GM23248 (cell line): ENCODE results near the gene VASN. TPM values are rescaled to one million over a fixed set of nuclear protein-coding genes. Genes with fewer than 3 reads are reported as not detected.
"Not testable (repeated sequence)": the region's sequence is repeated elsewhere in the genome, so short reads cannot be mapped to it uniquely, and the experiment has no call there.

Experiments
- DNase-seq: peaks from one replicate; pipeline ENCODE4 v3.0.0-alpha.2; 2015
- H2AFZ ChIP-seq: fragments of 200-600 bp; sonication (generic); 2 replicates; pipeline ENCODE4 v1.6.1; 2016; ENCODE audit warnings: antibody characterized with exemption
- H3F3A ChIP-seq: fragments of 200-600 bp; sonication (generic); 2 replicates; pipeline ENCODE4 v1.6.1; 2016; ENCODE audit warnings: mild to moderate bottlenecking, antibody characterized with exemption, mixed run types; ENCODE audit not compliant: insufficient read depth
- H3K27ac ChIP-seq: fragments of 200-600 bp; sonication (generic); 2 replicates; pipeline ENCODE4 v1.5.1; 2016; ENCODE audit warnings: mild to moderate bottlenecking
- H3K27me3 ChIP-seq: fragments of 200-600 bp; sonication (generic); replicated peaks from 2 replicates; pipeline ENCODE4 v1.6.1; 2016; ENCODE audit warnings: mild to moderate bottlenecking; ENCODE audit not compliant: insufficient read depth
- H3K36me3 ChIP-seq: fragments of 200-600 bp; sonication (generic); 2 replicates; pipeline ENCODE4 v1.6.1; 2016; ENCODE audit warnings: low read depth, mild to moderate bottlenecking
- H3K4me1 ChIP-seq: fragments of 200-600 bp; sonication (generic); 2 replicates; pipeline ENCODE4 v1.6.1; 2016; ENCODE audit warnings: mild to moderate bottlenecking; ENCODE audit not compliant: insufficient read depth
- H3K4me2 ChIP-seq: fragments of 200-600 bp; sonication (generic); one replicate; pipeline ENCODE4 v1.6.1; 2016; ENCODE audit warnings: mild to moderate bottlenecking; ENCODE audit not compliant: unreplicated experiment
- H3K4me3 ChIP-seq: fragments of 200-600 bp; sonication (generic); 2 replicates; pipeline ENCODE4 v1.5.1; 2016; ENCODE audit warnings: mild to moderate bottlenecking
- H3K79me2 ChIP-seq: fragments of 200-600 bp; sonication (generic); 2 replicates; pipeline ENCODE4 v1.6.1; 2016; ENCODE audit warnings: mild to moderate bottlenecking; ENCODE audit not compliant: insufficient read depth
- H3K9ac ChIP-seq: fragments of 200-600 bp; sonication (generic); 2 replicates; pipeline ENCODE4 v1.6.1; 2016; ENCODE audit warnings: mild to moderate bottlenecking
- H3K9me2 ChIP-seq: fragments of 200-600 bp; sonication (generic); 2 replicates; pipeline ENCODE4 v1.6.1; 2016; ENCODE audit warnings: mixed run types, mild to moderate bottlenecking, moderate library complexity; ENCODE audit not compliant: insufficient read depth
- H3K9me3 ChIP-seq: fragments of 200-600 bp; sonication (generic); one replicate; pipeline ENCODE4 v1.6.1; 2017; ENCODE audit warnings: low read depth
- H4K20me1 ChIP-seq: fragments of 200-600 bp; sonication (generic); 2 replicates; pipeline ENCODE4 v1.6.0; 2016; ENCODE audit not compliant: insufficient read depth
- EZH2 ChIP-seq: fragments of 200-600 bp; sonication (generic); IDR thresholded peaks from 2 replicates; pipeline ENCODE4 v1.6.1; 2018; ENCODE audit warnings: antibody characterized with exemption, mild to moderate bottlenecking; ENCODE audit not compliant: insufficient read depth, poor library complexity, severe bottlenecking
- EZH2phosphoT487 ChIP-seq: fragments of 200-600 bp; sonication (generic); IDR thresholded peaks from 2 replicates; pipeline ENCODE4 v1.6.1; 2018; ENCODE audit warnings: antibody characterized with exemption, moderate library complexity, mild to moderate bottlenecking, low read depth; ENCODE audit not compliant: insufficient read depth
- WGBS, 2 experiments: methylation state at CpG; one replicate each; pipeline ENCODE4 v1.1.6; 2015 to 2017; ENCODE audit warnings: low lambda C conversion rate in 2 of 2, low coverage in 1 of 2; ENCODE audit errors: missing lambda C conversion rate in 2 of 2; 5-methylcytosine and 5-hydroxymethylcytosine counted together
- in situ Hi-C: fragments of 300-500 bp; cut with MboI; formaldehyde crosslinking; loops from 2 replicates; pipeline ENCODE4 v1.15.0; 2020
- polyA plus RNA-seq: library from polyadenylated mRNA; unstranded; fragments of >200 nt; fragmentation: Nextera tagmentation; extraction: Ambion mirVana; gene quantifications from 2 replicates; pipeline ENCODE4 v1.2.1, GENCODE V29; 2016
- total RNA-seq: library from RNA; depleted of rRNA; stranded (reverse); fragments of >200 nt; shearing (Covaris generic); gene quantifications from 2 replicates; pipeline ENCODE4 v1.2.3, GENCODE V29; 2014

The VASN gene
- total and polyA plus RNA-seq, 2 experiments from 2014 or later, result 160 to 223 TPM

GRCh38 chr16:4332623-4333307 lies 38.9 kb upstream of the VASN start:
- Histone ChIP-seq H3K27me3 (no peaks in the 10 kb centered on the region), H3K27ac (no peak overlapping the region), H3F3A (peaks cover 7% of the 10 kb centered on the region), H3K79me2 (peaks cover 45% of the 10 kb centered on the region), H3K4me1 (peaks cover 8% of the 10 kb centered on the region; the same call in 1 of the 2 replicates), H4K20me1 (no peaks in the 10 kb centered on the region), H3K4me3 (no peak overlapping the region), H3K9me3 (no peaks in the 10 kb centered on the region), H3K4me2 (no peak overlapping the region), H3K9ac (no peak overlapping the region), H3K36me3 (no peaks in the 10 kb centered on the region), H2AFZ (no peak overlapping the region), H3K9me2 (no peaks in the 10 kb centered on the region)
- TF ChIP-seq EZH2phosphoT487 (no peak), EZH2 (no peak)
- no peak for DNase-seq
- in situ Hi-C loops, result loop anchor here (5.0 kb wide), 1 partner anchor 45 kb away; no protein-coding TSS in a partner anchor
- WGBS, 2 experiments, result 84 to 89% methylated on average over 18 to 19 of the region's 19 CpGs

DNA sequence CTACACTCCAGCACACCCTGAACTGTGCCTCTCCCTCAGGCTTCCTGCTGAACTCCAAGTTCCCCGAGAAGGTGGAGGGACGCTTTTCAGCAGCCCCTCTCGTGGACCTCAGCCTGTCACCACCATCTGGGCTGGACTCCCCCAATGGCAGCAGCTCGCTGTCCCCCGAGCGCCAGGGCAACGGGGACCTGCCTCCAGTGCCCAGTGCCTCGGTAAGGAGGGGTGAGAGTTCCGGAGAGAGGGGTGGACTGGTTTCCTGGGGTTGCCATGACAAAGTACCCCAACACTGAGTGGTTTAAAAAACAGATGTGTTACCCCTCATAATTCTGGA lies 38.4 kb upstream of the VASN start:
- TF ChIP-seq EZH2phosphoT487 (no peak), EZH2 (no peak)
- no peak for DNase-seq
- H3K4me2 ChIP-seq, result no peak overlapping the region
- peaks cover 7% of the 10 kb centered on the region for H3F3A ChIP-seq
- H3K36me3 ChIP-seq, result no peaks in the 10 kb centered on the region
- H2AFZ ChIP-seq, result no peak overlapping the region
- no peaks in the 10 kb centered on the region for H3K9me3 ChIP-seq
- no peaks in the 10 kb centered on the region for H4K20me1 ChIP-seq
- H3K79me2 ChIP-seq, result peaks cover 40% of the 10 kb centered on the region
- no peak overlapping the region for H3K27ac ChIP-seq
- WGBS, 2 experiments, result 84 to 85% methylated on average over 8 to 9 of the region's 9 CpGs
- in situ Hi-C loops, result loop anchor here (5.0 kb wide), 1 partner anchor 46 kb away; no protein-coding TSS in a partner anchor
- H3K9me2 ChIP-seq, result no peaks in the 10 kb centered on the region
- peaks cover 5% of the 10 kb centered on the region; the same call in 1 of the 2 replicates for H3K4me1 ChIP-seq
- no peak overlapping the region for H3K9ac ChIP-seq
- no peaks in the 10 kb centered on the region for H3K27me3 ChIP-seq
- no peak overlapping the region for H3K4me3 ChIP-seq

- not testable (repeated sequence) for H3K27me3 ChIP-seq, H3K9me3 ChIP-seq, H4K20me1 ChIP-seq, H3K9me2 ChIP-seq, H2AFZ ChIP-seq, H3K4me3 ChIP-seq, H3K36me3 ChIP-seq, H3K4me1 ChIP-seq, H3K9ac ChIP-seq, DNase-seq, H3F3A ChIP-seq, H3K27ac ChIP-seq, H3K4me2 ChIP-seq
- H3K79me2 ChIP-seq, result peaks cover 35% of the 10 kb centered on the region
- 92 to 93% methylated on average over 9 of the region's 9 CpGs for WGBS, 2 experiments
- in situ Hi-C loops, result loop anchor here (5.0 kb wide), 1 partner anchor 46 kb away; no protein-coding TSS in a partner anchor
Measured at GRCh38 chr16:4333714-4334113, 37.9 kb upstream of the VASN start.

DNA sequence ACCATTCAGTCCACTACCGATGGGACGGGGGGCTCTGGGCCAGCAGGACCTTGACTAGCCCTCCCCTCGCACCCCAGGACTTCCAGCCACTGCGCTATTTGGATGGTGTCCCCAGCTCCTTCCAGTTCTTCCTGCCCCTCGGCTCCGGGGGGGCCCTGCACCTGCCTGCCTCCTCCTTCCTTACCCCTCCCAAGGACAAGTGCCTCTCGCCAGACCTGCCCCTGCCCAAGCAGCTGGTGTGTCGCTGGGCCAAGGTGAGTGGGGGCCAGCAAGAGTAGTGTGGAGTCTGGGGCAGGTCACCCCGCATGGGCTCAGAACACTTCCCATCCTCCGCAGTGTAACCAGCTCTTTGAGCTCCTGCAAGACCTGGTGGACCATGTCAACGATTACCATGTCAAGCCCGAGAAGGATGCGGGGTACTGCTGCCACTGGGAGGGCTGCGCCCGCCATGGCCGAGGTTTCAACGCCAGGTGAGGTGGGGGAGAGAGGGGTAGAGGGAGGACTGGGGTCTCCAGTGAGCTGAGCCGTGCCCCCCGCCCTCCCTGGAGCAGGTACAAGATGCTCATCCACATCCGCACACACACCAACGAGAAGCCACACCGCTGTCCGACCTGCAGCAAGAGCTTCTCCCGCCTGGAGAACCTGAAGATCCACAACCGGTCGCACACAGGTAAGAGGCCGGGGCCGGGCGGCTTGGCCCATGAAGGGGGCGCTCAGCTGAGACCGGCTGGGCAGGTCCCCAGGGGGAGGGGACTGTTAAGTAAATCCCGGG lies 36.7 kb upstream of the VASN start:
- no peak overlapping the region for H3K4me2 ChIP-seq
- peaks cover 6% of the 10 kb centered on the region; the same call in 1 of the 2 replicates for H3K36me3 ChIP-seq
- TF ChIP-seq EZH2phosphoT487 (no peak), EZH2 (no peak)
- H3K27ac ChIP-seq, result no peak overlapping the region
- H3K4me1 ChIP-seq, result no peaks in the 10 kb centered on the region
- no peak for DNase-seq
- H4K20me1 ChIP-seq, result no peaks in the 10 kb centered on the region
- WGBS, 2 experiments, result 88 to 91% methylated on average over 29 to 32 of the region's 32 CpGs
- H2AFZ ChIP-seq, result no peak overlapping the region
- no peak overlapping the region for H3K4me3 ChIP-seq
- H3K9ac ChIP-seq, result no peak overlapping the region
- in situ Hi-C loops, result loop anchor here (5.0 kb wide), 1 partner anchor 48 kb away; no protein-coding TSS in a partner anchor
- H3K79me2 ChIP-seq, result peaks cover 33% of the 10 kb centered on the region
- no peaks in the 10 kb centered on the region for H3K9me2 ChIP-seq
- peaks cover 2% of the 10 kb centered on the region for H3F3A ChIP-seq
- no peaks in the 10 kb centered on the region for H3K27me3 ChIP-seq
- H3K9me3 ChIP-seq, result no peaks in the 10 kb centered on the region
